NCI-H128 (cell line): Measurements from ENCODE around the gene SPATA13.

Source experiments
- DNase-seq: peaks from one replicate; lab custom pipeline; 2025; ENCODE audit not compliant: unreplicated experiment; lab: John Stamatoyannopoulos, UW

SPATA13 gene

GRCh38 chr13:24247016-24247415 is 86.5 kb downstream of the SPATA13 start:
- no peak for DNase-seq

- no peak for DNase-seq
Measured at GRCh38 chr13:24249624-24250023, 89.1 kb downstream of the SPATA13 start.

GRCh38 chr13:24250376-24251057 is 90.0 kb downstream of the SPATA13 start:
- no peak for DNase-seq

- no peak for DNase-seq
Measured at GRCh38 chr13:24251525-24251924, 91.0 kb downstream of the SPATA13 start.

- no peak for DNase-seq
Measured at GRCh38 chr13:24252136-24252535, 91.6 kb downstream of the SPATA13 start.

- no peak for DNase-seq
Measured at GRCh38 chr13:24253520-24254145, 93.1 kb downstream of the SPATA13 start.

- no peak for DNase-seq
Measured at GRCh38 chr13:24254146-24254841, 93.8 kb downstream of the SPATA13 start.

GRCh38 chr13:24257497-24257896 is 97.0 kb downstream of the SPATA13 start:
- DNase-seq: no peak

GRCh38 chr13:24261566-24261965 is 101.0 kb downstream of the SPATA13 start:
- no peak for DNase-seq

- no peak for DNase-seq
Measured at GRCh38 chr13:24263632-24264031, 103.1 kb downstream of the SPATA13 start.

- no peak for DNase-seq
Measured at GRCh38 chr13:24264976-24265375, 104.5 kb downstream of the SPATA13 start.

GRCh38 chr13:24265453-24265852 is 104.9 kb downstream of the SPATA13 start:
- no peak for DNase-seq

- DNase-seq: no peak
Measured at GRCh38 chr13:24267274-24267673, 106.8 kb downstream of the SPATA13 start.

- no peak for DNase-seq
Measured at GRCh38 chr13:24267801-24268200, 107.3 kb downstream of the SPATA13 start.

- no peak for DNase-seq
Measured at GRCh38 chr13:24269821-24270220, 109.3 kb downstream of the SPATA13 start.

- DNase-seq: no peak
Measured at GRCh38 chr13:24270639-24271141, 110.2 kb downstream of the SPATA13 start.

GRCh38 chr13:24271231-24271600 is 110.7 kb downstream of the SPATA13 start:
- DNase-seq: no peak

GRCh38 chr13:24271601-24272451 is 111.3 kb downstream of the SPATA13 start:
- no peak for DNase-seq

GRCh38 chr13:24272452-24273161 is 112.1 kb downstream of the SPATA13 start:
- DNase-seq: no peak

- no peak for DNase-seq
Measured at GRCh38 chr13:24273926-24274325, 113.4 kb downstream of the SPATA13 start.
